H1 (cell line): ENCODE results near the gene GBP6. TPM values are rescaled to one million over a fixed set of nuclear protein-coding genes. Genes with fewer than 3 reads are reported as not detected.

Experiments
- CTCF ChIA-PET: fragments of 300-600 bp; sonication (Branson Sonifier 250); formaldehyde crosslinking; loops from one replicate; lab custom pipeline; 2021; ENCODE audit not compliant: partially characterized antibody; lab: Charles Lee
- POLR2A ChIA-PET: fragments of 300-600 bp; sonication (Branson Sonifier 250); formaldehyde crosslinking; loops from one replicate; lab custom pipeline; 2021; ENCODE audit warnings: inconsistent platforms; ENCODE audit not compliant: partially characterized antibody; lab: Charles Lee
- DNase-seq, 2 experiments: peaks; one replicate each; pipeline versions ENCODE4 v3.0.0 to v3.0.0-alpha.2; 2010 to 2022; ENCODE audit warnings: low spot score in 2 of 2, low read depth in 1 of 2, mixed read lengths in 1 of 2
- FAIRE-seq: peaks from 2 replicates; lab custom pipeline; 2011; peaks lifted over from hg19 to GRCh38; lab: Jason Lieb, UNC
- H2AFZ ChIP-seq: 2 replicates; pipeline ENCODE4 v1.8.1; 2012; ENCODE audit warnings: low read length, inconsistent platforms
- H2AK5ac ChIP-seq: 2 replicates; pipeline ENCODE4 v1.6.1; 2013; ENCODE audit warnings: low read depth, low read length
- H2BK120ac ChIP-seq: replicated peaks from 2 replicates; pipeline ENCODE3; 2013; ENCODE audit warnings: low read depth, low read length, inconsistent platforms
- H2BK12ac ChIP-seq: 2 replicates; pipeline ENCODE4 v1.6.1; 2013; ENCODE audit warnings: low read depth, low read length
- H2BK15ac ChIP-seq: 2 replicates; pipeline ENCODE4 v1.6.1; 2013; ENCODE audit warnings: low read length
- H2BK20ac ChIP-seq: 2 replicates; pipeline ENCODE4 v1.6.1; 2013; ENCODE audit warnings: low read length
- H2BK5ac ChIP-seq: 2 replicates; pipeline ENCODE4 v1.6.1; 2013; ENCODE audit warnings: low read depth, low read length
- H3K14ac ChIP-seq: 2 replicates; pipeline ENCODE4 v1.6.1; 2013; ENCODE audit warnings: inconsistent platforms; ENCODE audit not compliant: insufficient read length
- H3K18ac ChIP-seq: 2 replicates; pipeline ENCODE4 v1.6.1; 2013; ENCODE audit warnings: low read length; ENCODE audit errors: extremely low read depth
- H3K23ac ChIP-seq: 2 replicates; pipeline ENCODE4 v1.6.1; 2013; ENCODE audit warnings: inconsistent platforms; ENCODE audit not compliant: insufficient read length
- H3K23me2 ChIP-seq: 2 replicates; pipeline ENCODE4 v1.6.1; 2013; ENCODE audit warnings: low read depth, low read length
- H3K27ac ChIP-seq: 2 replicates; pipeline ENCODE4 v1.6.1; 2011; ENCODE audit warnings: low read depth, low read length, inconsistent platforms
- H3K27me3 ChIP-seq, 4 experiments: replicated peaks in 1 of 4; 1 replicate in 1 of 4; 2 replicates in 3 of 4; pipeline versions ENCODE4 v1.6.1 to v1.8.1; 2011 to 2013; ENCODE audit warnings: low read length in 3 of 4, mild to moderate bottlenecking in 3 of 4, inconsistent platforms in 2 of 4, mixed read lengths in 2 of 4, moderate library complexity in 1 of 4; ENCODE audit not compliant: control insufficient read depth in 3 of 4, insufficient read depth in 3 of 4; ENCODE audit errors: extremely low read depth in 1 of 4
- H3K36me3 ChIP-seq, 4 experiments: 2 replicates each; pipeline versions ENCODE4 v1.6.1 to v1.8.1; 2011 to 2013; ENCODE audit warnings: mild to moderate bottlenecking in 4 of 4, low read length in 3 of 4, moderate library complexity in 2 of 4, control low read depth in 1 of 4, inconsistent platforms in 1 of 4; ENCODE audit not compliant: insufficient read depth in 4 of 4, control insufficient read depth in 2 of 4
- H3K4ac ChIP-seq: replicated peaks from 2 replicates; pipeline ENCODE3; 2013; ENCODE audit warnings: low read length, low read depth, mixed read lengths, inconsistent platforms; ENCODE audit not compliant: insufficient read length
- H3K4me1 ChIP-seq, 4 experiments: replicated peaks in 1 of 4; 1 replicate in 1 of 4; 2 replicates in 3 of 4; pipeline versions ENCODE4 v1.6.1 to v1.8.1; 2011 to 2013; ENCODE audit warnings: low read length in 3 of 4, inconsistent platforms in 2 of 4, mixed read lengths in 1 of 4; ENCODE audit not compliant: insufficient read depth in 4 of 4, control insufficient read depth in 3 of 4
- H3K4me2 ChIP-seq, 2 experiments: 2 replicates each; pipeline versions ENCODE4 v1.6.1 to v1.8.1; 2011 to 2013; ENCODE audit warnings: low read depth in 2 of 2, low read length in 2 of 2, control low read depth in 1 of 2, inconsistent platforms in 1 of 2, mild to moderate bottlenecking in 1 of 2; ENCODE audit not compliant: insufficient read depth in 1 of 2
- H3K4me3 ChIP-seq, 4 experiments: fragments of 200-600, 300-600 bp in 1 of 4; sonication (generic), shearing (Covaris generic), sonication (Bioruptor Twin) in 1 of 4; 2 replicates each; pipeline versions ENCODE4 v1.5.1 to v1.8.1; 2011 to 2016; ENCODE audit warnings: low read length in 4 of 4, low read depth in 3 of 4, control low read depth in 2 of 4, inconsistent platforms in 2 of 4, mild to moderate bottlenecking in 2 of 4, mixed read lengths in 1 of 4, moderate library complexity in 1 of 4; ENCODE audit not compliant: insufficient read depth in 2 of 4; ENCODE audit errors: extremely low read depth in 1 of 4
- H3K56ac ChIP-seq: replicated peaks from 2 replicates; pipeline ENCODE3; 2013; ENCODE audit warnings: low read depth, mild to moderate bottlenecking, mixed read lengths, low read length, inconsistent platforms; ENCODE audit not compliant: insufficient read length
- H3K79me1 ChIP-seq: 2 replicates; pipeline ENCODE4 v1.6.1; 2013; ENCODE audit warnings: low read depth, low read length, control low read depth
- H3K79me2 ChIP-seq, 2 experiments: 2 replicates each; pipeline versions ENCODE4 v1.6.1 to v1.8.1; 2012 to 2013; ENCODE audit warnings: low read length in 2 of 2, mild to moderate bottlenecking in 2 of 2, inconsistent platforms in 1 of 2; ENCODE audit not compliant: insufficient read depth in 2 of 2, control insufficient read depth in 1 of 2
- H3K9ac ChIP-seq, 4 experiments: replicated peaks in 1 of 4; 1 replicate in 1 of 4; 2 replicates in 3 of 4; pipeline versions ENCODE4 v1.6.1 to v1.8.1; 2011 to 2013; ENCODE audit warnings: low read depth in 3 of 4, low read length in 3 of 4, control low read depth in 2 of 4, mild to moderate bottlenecking in 2 of 4, moderate library complexity in 2 of 4, inconsistent platforms in 1 of 4; ENCODE audit errors: extremely low read depth in 1 of 4
- H3K9me3 ChIP-seq, 2 experiments: 2 replicates each; pipeline versions ENCODE4 v1.6.1 to v1.8.1; 2012 to 2013; ENCODE audit warnings: mild to moderate bottlenecking in 2 of 2, moderate library complexity in 2 of 2, control low read depth in 1 of 2, inconsistent platforms in 1 of 2, low read depth in 1 of 2, low read length in 1 of 2, mixed read lengths in 1 of 2; ENCODE audit not compliant: insufficient read depth in 2 of 2
- H4K20me1 ChIP-seq, 2 experiments: replicated peaks in 1 of 2; 2 replicates each; pipeline versions ENCODE3 to v1.8.1; 2011 to 2013; ENCODE audit warnings: inconsistent platforms in 2 of 2, low read length in 2 of 2, mild to moderate bottlenecking in 1 of 2; ENCODE audit not compliant: insufficient read depth in 2 of 2, control insufficient read depth in 1 of 2
- H4K5ac ChIP-seq: 2 replicates; pipeline ENCODE4 v1.6.1; 2013; ENCODE audit warnings: low read length, low read depth, mixed read lengths, inconsistent platforms; ENCODE audit not compliant: insufficient read length
- H4K8ac ChIP-seq: 2 replicates; pipeline ENCODE4 v1.8.0; 2013; ENCODE audit warnings: mild to moderate bottlenecking, moderate library complexity, low read length, inconsistent platforms; ENCODE audit not compliant: insufficient read depth; ENCODE audit errors: extremely low read depth
- H4K91ac ChIP-seq: replicated peaks from 2 replicates; pipeline ENCODE3; 2013; ENCODE audit warnings: low read length, mixed read lengths, inconsistent platforms; ENCODE audit not compliant: insufficient read length
- JUND ChIP-seq: IDR thresholded peaks from 2 replicates; pipeline ENCODE4 v1.6.1; 2011; ENCODE audit warnings: mild to moderate bottlenecking, improper control_type of control experiment, low read length
- RNF2 ChIP-seq: fragments of 200-900, 300-1000 bp; sonication (generic); IDR thresholded peaks from 2 replicates; pipeline ENCODE4 v1.7.1; 2016; ENCODE audit warnings: borderline replicate concordance, low read depth, mild to moderate bottlenecking, antibody characterized with exemption, low read length; ENCODE audit not compliant: poor library complexity, severe bottlenecking; ENCODE audit errors: missing control alignments
- SAP30 ChIP-seq: fragments of 300-600 bp; sonication (generic); IDR thresholded peaks from 2 replicates; pipeline ENCODE4 v1.7.1; 2012; ENCODE audit warnings: low read length, moderate library complexity, mild to moderate bottlenecking, inconsistent platforms; ENCODE audit not compliant: insufficient read depth, insufficient replicate concordance
- WGBS, 2 experiments: shearing (Covaris generic) in 1 of 2; methylation state at CpG; one replicate each; pipeline versions ENCODE4 v1.1.6 to v1.1.7; 2013 to 2015; ENCODE audit warnings: low lambda C conversion rate in 2 of 2, mixed read lengths in 2 of 2, inconsistent platforms in 1 of 2, low coverage in 1 of 2, missing lambda C conversion rate in 1 of 2; ENCODE audit not compliant: insufficient replicate concordance in 2 of 2, insufficient coverage in 1 of 2, insufficient read length in 1 of 2; ENCODE audit errors: extremely low coverage in 1 of 2, missing lambda C conversion rate in 1 of 2; 5-methylcytosine and 5-hydroxymethylcytosine counted together
- polyA plus RNA-seq, 7 experiments: library from polyadenylated mRNA; depleted of rRNA in 3 of 7; stranded (reverse) in 5 of 7; unstranded in 2 of 7; fragments of >200 nt in 5 of 7; fragments of 200-250 nt in 2 of 7; gene quantifications; 1 replicate in 5 of 7; 2 replicates in 1 of 7; 4 replicates in 1 of 7; pipeline versions ENCODE4 v1.2.1 to v1.2.3, GENCODE V29; 2011 to 2013; ENCODE audit warnings: missing spikeins in 2 of 7, mixed read lengths in 2 of 7
- total RNA-seq: library from RNA; stranded (reverse); fragmentation: NEBNext Ultra II Directional; extraction: Animal tissue kit (Norgen Biotek cat#: 25700); gene quantifications from 2 replicates; pipeline ENCODE4 v1.2.1, GENCODE V29; 2021

GBP6 gene
- total and polyA plus RNA-seq, 2 of the 8 experiments (the other 6 are each of a cell fraction or from before 2014, with no cell fraction given): not detected

DNA sequence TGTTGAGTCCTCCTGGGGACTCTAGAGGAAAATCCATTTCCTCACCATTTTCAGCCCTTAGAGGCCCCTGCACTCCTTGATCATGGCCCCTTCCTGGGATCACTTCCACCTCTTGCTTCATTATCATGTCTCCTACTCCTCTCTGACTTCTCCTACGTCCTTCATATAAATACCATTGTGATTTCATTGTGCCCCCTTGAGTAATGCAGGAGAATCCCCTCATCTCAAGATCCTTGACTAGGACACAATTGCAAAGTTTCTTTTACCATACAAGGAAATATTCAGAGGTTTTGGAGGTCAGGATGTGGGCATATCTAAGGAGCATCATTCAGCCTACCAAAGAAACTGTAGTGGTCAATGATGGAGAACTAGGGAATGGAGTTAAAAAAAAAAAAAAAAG, 8.8 kb upstream of the GBP6 start:
- Histone ChIP-seq H2AFZ (no peak overlapping the region), H3K9me3 (no peaks in the 10 kb centered on the region), H4K91ac (no peak overlapping the region), H4K5ac (no peak overlapping the region), H3K14ac (no peak overlapping the region), H3K4me2 (no peak overlapping the region), H3K56ac (no peak overlapping the region), H3K18ac (no peak overlapping the region), H3K36me3 (no peaks in the 10 kb centered on the region), H4K8ac (no peak overlapping the region), H2BK5ac (no peak overlapping the region), H3K23me2 (no peaks in the 10 kb centered on the region), H3K4me1 (peaks cover 0 to 2% (median 0%) of the 10 kb centered on the region in 4 experiments; a peak in 1 of 7 replicates), H3K79me1 (no peaks in the 10 kb centered on the region), H2BK20ac (no peak overlapping the region), H2BK15ac (no peak overlapping the region), H3K27me3 (no peaks in the 10 kb centered on the region), H3K27ac (no peak overlapping the region), H3K79me2 (no peaks in the 10 kb centered on the region), H3K23ac (no peak overlapping the region), H3K4me3 (no peak overlapping the region), H4K20me1 (no peaks in the 10 kb centered on the region), H2BK120ac (no peak overlapping the region), H2BK12ac (no peak overlapping the region), H3K4ac (no peak overlapping the region), H3K9ac (no peak overlapping the region), H2AK5ac (no peak overlapping the region)
- ChIA-PET POLR2A (no interaction called here), CTCF (interaction anchor here (0.6 to 2.1 kb wide), 7 partner anchors 9 to 357 kb away, joined by 3 to 12 read pairs (median 3); partner anchors contain the start of gene GBP6)
- DNase-seq (no peak), FAIRE-seq (no peak)
- TF ChIP-seq RNF2 (no peak), JUND (no peak), SAP30 (no peak)
- 80% methylated on average over 1 of the region's 1 CpG; no CpG with 5 or more reads in 1 of the 2 experiments for WGBS, 2 experiments
